HG03520 (cell line): ENCODE measurements around the gene TMEM114.
"Not testable (repeated sequence)": the region's sequence is repeated elsewhere in the genome, so short reads cannot be mapped to it uniquely, and the experiment has no call there.

Source experiments
- ATAC-seq: cut with Tn5 transposase; IDR thresholded peaks from one replicate; pipeline ENCODE4 v1.9.1; 2021; ENCODE audit warnings: mild to moderate bottlenecking, moderate library complexity; ENCODE audit not compliant: unreplicated experiment

TMEM114 gene

DNA sequence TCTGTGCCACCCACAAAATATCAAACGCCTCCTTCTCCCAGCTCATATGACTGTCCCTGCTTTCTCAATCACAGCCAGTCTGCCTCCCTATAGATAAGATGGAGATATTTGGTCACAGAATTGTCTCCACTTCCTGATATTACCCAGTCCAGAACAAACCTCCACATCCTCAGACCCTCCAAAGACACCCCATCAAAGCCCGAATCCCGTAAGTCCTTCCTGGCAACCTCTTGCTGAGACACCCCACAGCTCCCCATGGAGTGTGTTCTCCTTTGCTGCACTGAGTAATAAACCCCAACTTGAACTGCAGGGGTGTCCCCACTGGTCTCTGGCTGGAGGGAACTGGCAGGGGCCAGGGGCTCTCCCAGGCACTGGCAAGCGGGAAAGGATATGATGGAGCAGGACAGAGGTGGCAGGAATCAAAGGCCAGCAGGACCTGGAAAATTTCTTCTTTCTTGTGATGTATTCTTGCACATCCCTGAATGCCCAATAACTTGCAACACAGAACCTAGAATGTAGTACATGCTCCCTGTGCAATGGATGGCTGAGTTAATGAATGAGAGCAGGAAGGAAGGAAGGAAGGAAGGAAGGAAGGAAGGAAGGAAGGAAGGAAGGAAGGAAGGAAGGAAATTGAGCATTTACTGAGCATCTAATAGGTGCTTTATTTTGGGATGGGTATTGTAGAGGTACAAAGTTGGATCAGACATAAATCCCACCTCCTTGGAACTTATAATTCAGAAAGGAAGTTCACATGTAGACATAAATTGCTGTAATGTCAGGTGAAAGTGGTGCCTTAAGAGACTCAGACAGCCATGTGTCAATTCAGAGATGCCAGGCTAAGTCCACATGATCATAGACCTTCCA, 13.9 kb downstream of the TMEM114 start:
- ATAC-seq, result no peak

DNA sequence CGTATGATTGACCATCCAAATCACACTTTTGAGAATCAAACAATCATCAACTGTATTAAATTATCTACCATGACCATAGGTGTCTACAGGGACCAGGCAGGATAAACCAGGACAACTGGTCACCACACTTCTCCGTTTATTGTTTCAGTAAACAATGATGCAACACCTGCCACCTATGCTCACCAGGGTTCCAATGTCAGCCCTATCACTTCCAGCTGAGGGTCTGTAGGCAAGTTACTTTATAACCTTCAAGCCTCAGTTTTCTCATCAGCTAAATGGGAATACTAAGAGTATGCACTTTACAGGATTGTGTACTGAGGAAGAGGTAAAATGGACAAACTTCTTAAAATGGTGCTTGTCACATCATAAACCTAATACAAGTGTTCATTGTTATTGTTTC, 14.9 kb downstream of the TMEM114 start:
- ATAC-seq, result no peak

DNA sequence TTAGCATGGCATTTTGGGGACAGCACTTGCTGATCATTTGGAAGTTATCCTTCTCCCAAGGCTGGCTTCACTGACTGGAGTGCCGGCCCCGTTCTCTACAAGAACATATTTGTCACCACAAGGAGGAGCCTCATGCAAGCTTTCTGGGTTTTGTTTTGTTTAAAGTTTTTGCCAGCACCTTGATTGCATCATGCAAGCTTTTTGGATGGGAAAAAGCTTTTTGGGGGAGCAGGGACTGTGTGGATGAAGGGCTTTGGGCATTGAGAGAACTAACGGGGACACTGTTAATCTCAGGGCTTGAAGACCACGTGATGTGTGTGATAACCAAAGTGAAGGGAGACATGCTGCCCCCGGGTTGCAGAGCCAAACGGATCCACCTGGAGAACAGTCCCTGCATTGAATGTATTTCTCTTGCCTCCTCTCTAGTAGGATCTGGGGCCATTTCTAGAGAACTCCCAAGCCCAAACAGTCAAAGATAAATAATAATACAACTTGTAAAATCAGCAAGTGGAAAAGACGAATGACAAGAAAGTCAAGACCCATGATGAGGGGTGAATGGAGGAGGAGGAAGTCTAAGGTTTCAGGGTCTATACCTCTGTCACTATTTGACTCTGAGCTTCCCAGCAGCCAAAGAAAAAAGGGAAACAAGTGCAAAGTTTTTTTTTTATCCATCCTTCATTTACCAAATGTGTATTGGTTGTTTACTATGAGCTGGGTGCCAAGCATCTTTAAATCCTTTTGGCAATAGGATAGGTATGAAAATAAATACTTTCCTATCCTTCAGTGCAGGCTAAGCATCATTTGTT, 17.2 kb downstream of the TMEM114 start:
- no peak for ATAC-seq

- ATAC-seq, result no peak
Observed at GRCh38 chr16:8572063-8572918, 18.0 kb downstream of the TMEM114 start.

DNA sequence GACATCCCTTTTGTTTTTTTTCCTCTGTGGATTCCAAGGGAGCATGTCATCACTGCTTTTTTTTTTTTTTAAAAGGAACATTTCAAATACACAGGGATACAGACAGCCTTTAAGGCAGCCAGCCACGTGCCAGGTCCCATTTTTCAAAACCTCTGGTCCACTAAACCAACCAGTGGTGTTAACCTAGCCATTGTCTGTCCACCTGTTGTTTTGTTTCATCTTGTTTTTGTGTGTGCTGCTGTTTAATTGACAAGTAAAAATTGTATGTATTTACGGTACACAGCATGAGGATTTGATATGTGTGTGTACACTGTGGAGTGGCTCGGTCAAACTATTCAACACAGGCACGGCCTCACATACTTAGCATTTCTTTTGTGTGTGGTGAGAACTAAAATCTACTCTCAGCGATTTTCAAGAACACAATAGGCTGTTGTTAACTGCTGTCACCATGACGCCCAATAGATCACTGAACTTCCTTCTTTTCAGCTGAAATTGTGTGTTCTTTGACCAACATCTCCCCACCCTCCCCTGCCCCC, 19.2 kb downstream of the TMEM114 start:
- ATAC-seq, result no peak

- ATAC-seq, result not testable (repeated sequence)
Observed at GRCh38 chr16:8570393-8570792, 19.9 kb downstream of the TMEM114 start.

DNA sequence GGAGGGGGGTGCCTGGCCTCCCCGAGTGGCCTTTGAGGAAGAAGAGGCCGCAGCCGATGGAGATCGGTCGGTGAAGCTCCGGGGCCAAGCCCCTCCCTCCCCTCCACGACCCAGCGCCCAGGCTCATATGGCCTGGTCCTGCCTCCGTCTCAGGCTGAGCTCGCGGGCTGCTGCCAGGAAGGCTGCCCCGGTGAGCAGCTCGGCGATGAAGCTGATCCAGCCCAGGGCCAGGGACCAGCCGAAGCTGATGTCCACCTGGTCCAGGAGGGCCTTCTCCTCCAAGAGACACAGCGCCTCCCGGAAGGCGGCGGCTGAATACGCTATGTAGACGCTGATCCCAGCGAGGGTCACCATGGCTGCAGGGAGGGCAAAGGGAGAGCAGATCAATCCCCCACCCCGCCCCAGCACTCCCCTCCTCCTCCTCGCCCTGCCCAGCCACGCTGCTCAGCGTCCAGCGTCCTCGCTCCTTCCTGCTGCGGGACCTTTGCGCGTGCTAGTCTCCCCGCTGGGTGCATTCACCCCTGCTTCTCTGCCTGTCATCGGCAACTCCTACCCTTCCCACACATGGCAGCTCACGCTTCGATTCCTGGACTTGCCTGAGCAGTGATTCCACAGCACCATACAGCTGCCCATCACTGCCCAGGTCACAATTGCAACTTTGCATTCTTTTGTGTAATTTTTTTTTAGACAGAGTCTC, 20.5 kb downstream of the TMEM114 start:
- no peak for ATAC-seq

- no peak for ATAC-seq
Observed at GRCh38 chr16:8568231-8568617, 22.1 kb downstream of the TMEM114 start.

DNA sequence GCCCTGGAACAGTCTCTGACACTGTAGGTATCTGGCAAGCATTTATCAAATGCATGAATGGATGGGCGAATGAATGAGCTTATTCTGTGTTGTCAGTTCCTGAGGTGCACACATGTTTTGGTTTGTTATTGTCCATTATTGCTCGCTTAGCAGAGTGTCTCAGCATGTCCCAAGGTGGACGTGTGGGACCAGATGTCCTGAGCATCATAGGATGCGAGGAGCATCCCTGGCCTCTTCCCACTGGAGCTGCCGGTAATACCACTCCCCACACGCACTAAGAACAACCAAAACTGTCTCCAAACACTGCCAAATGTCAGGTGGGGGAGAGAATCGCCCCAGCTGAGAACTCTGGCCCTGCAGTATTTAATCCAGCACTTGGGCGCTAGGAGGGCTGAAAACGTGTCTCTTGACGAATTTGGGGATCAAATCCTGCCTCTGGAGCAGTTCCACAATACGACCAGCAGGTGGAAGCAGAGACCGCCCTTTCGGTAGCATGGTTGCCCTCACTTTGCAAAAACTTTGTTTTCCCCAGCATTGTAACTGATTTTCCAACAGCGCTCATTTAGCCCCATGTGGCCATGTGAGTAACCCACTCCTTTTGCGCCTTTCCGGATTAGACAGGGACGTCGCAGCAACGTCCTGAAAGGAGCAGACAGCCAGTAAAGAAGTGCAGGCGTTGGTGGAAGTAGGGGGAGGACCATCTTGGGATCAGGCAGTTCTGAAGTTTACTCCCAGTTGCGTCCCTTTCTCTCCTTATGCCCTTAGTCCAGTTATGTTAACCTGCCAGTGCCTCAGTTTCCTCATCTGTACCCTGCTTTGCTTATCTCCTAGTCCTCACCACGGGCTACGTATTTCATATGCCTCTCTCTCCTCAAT, 22.7 kb downstream of the TMEM114 start:
- peak; percentile 81 for ATAC-seq

DNA sequence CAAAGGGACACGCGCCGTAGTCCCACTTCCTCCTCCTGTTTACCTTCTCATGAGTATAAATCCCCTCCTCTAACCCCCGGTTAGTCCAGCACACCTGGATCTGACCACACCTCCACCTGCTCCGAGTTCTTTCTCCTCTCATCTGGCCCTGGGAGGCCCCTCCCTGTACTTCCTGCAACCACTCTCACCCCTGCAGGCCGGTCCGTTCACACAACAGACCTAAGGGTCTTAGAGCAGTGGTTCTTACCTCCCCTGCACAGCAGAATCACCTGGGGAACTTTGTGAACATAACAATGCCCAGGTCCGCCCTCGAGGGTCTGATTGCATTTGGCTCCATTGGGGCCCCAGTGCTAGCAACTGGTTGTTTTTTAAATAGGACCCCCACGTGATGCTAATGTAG, 24.8 kb downstream of the TMEM114 start:
- no peak for ATAC-seq

DNA sequence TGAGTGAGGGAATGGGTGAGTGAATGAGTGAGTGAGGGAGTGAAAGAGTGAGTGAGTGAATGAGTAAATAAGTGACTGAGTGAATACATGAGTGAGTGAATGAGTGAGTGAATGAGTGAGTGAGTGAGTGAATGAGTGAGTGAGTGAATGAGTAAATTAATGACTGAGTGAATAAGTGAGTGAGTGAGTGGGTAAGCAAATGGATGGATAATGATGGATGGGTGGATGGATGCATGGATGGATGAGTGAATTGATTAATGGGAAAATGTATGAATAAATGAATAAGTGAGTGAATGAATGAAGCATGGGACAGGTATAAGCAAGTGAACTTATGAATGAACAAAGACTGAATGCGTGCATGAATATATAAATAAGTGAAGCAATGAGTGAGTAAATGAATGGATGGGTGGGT, 25.4 kb downstream of the TMEM114 start:
- no peak for ATAC-seq

- ATAC-seq, result not testable (repeated sequence)
Observed at GRCh38 chr16:8563944-8564540, 26.3 kb downstream of the TMEM114 start.

DNA sequence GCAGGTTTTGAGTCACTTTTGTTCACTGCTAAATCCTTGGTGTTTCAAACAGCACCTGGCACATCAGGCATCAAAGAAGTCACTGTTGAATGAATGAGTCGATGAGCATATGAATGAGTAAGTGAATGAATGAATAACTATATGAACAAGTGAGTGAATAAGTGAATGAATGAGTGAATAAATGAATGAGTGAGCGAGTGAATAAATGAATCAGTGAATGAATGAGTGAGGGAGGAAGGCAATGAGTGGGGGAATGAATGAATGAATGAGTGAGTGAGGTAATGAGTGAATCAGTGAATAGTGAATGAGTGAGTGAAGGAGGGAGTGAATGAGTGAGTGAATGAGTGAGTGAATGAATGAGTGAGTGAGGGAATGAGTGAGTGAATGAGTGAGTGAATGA, 28.8 kb downstream of the TMEM114 start:
- ATAC-seq, result no peak

- no peak for ATAC-seq
Observed at GRCh38 chr16:8555400-8555799, 34.9 kb downstream of the TMEM114 start.

- ATAC-seq, result no peak
Observed at GRCh38 chr16:8554881-8555280, 35.4 kb downstream of the TMEM114 start.

GRCh38 chr16:8554022-8554421, 36.3 kb downstream of the TMEM114 start:
- no peak for ATAC-seq

DNA sequence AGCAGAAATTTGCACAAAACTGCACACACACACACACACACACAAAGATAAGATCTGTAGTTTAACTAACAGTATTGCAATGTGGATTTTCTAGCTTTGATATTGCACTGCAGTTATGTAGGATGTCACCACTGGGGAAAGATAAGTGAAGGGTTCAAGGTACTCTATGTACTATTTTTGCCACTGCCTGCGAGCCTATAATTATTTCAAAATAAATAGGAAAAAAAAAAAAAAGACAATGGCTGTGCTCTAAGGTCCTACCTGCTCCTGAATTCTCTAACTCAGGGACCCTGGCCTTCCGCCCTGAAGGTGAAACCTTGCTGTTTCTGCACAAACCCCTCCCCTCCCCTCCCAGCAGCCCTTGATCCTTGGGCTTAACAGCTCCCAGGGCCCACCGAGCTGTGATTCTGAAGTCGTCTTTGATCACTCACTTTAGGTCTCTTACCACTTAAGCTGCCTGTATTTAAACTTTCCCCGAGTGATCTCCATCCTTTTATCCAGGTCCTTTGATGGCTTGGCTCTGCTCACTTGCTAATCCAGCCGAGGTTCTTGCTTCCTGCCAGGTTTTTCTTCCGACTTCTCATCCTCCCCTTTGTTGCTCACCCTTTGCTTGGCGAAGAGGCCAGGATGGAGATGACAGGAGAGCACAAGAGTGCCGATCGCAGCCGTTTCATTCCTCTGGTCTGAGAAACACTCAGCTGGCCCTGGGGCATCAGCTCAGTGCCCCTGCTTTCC, 37.7 kb downstream of the TMEM114 start:
- ATAC-seq, result no peak
